ENCODE measurements around the gene LRRC9. TPM values are rescaled to one million over a fixed set of nuclear protein-coding genes. Genes with fewer than 3 reads are reported as not detected.

The LRRC9 gene
- total RNA-seq (ENCODE audit: unreplicated experiment): 1.3 TPM
- long read RNA-seq: 0 reads

- peaks cover 3% of the 10 kb centered on the region for H3K9me3 Mint-ChIP-seq (ENCODE audit: unreplicated experiment)
- H3K27ac Mint-ChIP-seq (ENCODE audit: unreplicated experiment): peak within 1 kb of the TSS; percentile 96
- peak; percentile 91 for DNase-seq
- H3K4me1 Mint-ChIP-seq (ENCODE audit: low read depth, unreplicated experiment): peaks cover 2% of the 10 kb centered on the region
- peak within 1 kb of the TSS; percentile 94 for H3K4me3 Mint-ChIP-seq (ENCODE audit: unreplicated experiment)
- no peaks in the 10 kb centered on the region for H3K36me3 Mint-ChIP-seq (ENCODE audit: unreplicated experiment)
- TF ChIP-seq CTCF (IDR thresholded peaks at IDR 0.05; ENCODE audit: partially characterized antibody, unreplicated experiment): no peak
- peaks cover 3% of the 10 kb centered on the region for H3K27me3 Mint-ChIP-seq (ENCODE audit: unreplicated experiment)
Measured at GRCh38 chr14:59919570-59920377, at the start of gene LRRC9. Gene LRRC9, plus strand, starts transcription at chr14:59920144.

DNA sequence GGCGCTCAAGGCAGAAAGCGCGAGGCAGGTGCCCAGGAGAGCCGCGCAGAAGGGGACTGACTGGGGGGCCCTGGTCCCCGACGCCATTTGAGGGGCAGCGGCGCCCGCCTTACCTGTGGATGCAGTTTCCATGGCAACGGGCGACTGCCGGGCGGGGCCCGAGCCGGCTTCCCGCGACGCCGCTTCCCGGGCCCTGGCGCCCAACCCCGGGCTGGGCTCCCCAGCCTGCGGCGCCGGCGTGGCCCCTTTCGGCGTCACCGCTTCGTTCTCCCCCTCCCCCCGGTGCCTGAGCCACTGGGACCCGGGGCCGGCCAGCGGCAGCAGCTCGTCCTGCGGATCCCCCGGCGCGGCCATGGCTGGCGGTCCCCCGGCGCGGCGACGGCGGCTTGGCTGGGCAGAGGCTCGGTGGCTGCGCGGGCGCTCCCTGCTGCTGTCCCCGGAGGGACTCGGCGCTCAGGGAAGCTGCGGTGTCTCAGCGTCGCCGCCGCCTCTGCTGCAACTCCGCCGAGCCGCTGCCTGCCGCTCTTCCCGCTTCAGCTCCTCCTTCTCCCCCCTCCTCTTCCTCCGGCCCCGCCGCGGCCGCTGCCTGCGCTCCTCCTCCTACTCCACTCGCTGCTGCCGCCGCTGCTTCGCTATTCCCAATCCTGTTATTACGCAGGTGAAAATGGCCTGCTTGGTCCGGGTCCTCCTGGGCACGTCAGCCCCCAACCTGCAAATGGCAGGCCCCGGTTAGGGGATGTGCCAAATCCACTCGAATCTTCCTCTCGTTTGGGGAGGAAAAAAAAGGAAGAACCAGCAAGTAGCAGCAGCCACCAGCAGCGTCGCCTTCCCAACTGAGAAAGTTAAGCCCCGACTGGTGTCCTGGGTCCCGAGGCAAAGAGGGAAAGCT, 49.4 kb upstream of the LRRC9 start, which contains the start of gene RTN1:
Gene RTN1 (minus strand): TSS at position 500 of the 889 bp plus-strand sequence. CDS start 146 bp downstream, at position 354.
- Mint-ChIP-seq H3K4me3 (ENCODE audit: unreplicated experiment) (peak within 1 kb of the TSS; percentile 97), H3K27ac (ENCODE audit: unreplicated experiment) (no peak within 1 kb of the TSS), H3K9me3 (ENCODE audit: unreplicated experiment) (peaks cover 1% of the 10 kb centered on the region), H3K36me3 (ENCODE audit: unreplicated experiment) (no peaks in the 10 kb centered on the region), H3K4me1 (ENCODE audit: low read depth, unreplicated experiment) (no peaks in the 10 kb centered on the region), H3K27me3 (ENCODE audit: unreplicated experiment) (peaks cover 8% of the 10 kb centered on the region)
- DNase-seq: peak; percentile 73
- no peak for TF ChIP-seq CTCF (IDR thresholded peaks at IDR 0.05; ENCODE audit: partially characterized antibody, unreplicated experiment)

GRCh38 chr14:59871166-59871495, 48.8 kb upstream of the LRRC9 start:
- no peaks in the 10 kb centered on the region for H3K4me1 Mint-ChIP-seq (ENCODE audit: low read depth, unreplicated experiment)
- peaks cover 8% of the 10 kb centered on the region for H3K27me3 Mint-ChIP-seq (ENCODE audit: unreplicated experiment)
- no peaks in the 10 kb centered on the region for H3K36me3 Mint-ChIP-seq (ENCODE audit: unreplicated experiment)
- H3K9me3 Mint-ChIP-seq (ENCODE audit: unreplicated experiment): peaks cover 1% of the 10 kb centered on the region
- no peak for DNase-seq
- no peak overlapping the region for H3K27ac Mint-ChIP-seq (ENCODE audit: unreplicated experiment)
- TF ChIP-seq CTCF (IDR thresholded peaks at IDR 0.05; ENCODE audit: partially characterized antibody, unreplicated experiment): no peak
- peak overlapping the region; percentile 97 for H3K4me3 Mint-ChIP-seq (ENCODE audit: unreplicated experiment)

- H3K27me3 Mint-ChIP-seq (ENCODE audit: unreplicated experiment): peaks cover 4% of the 10 kb centered on the region
- H3K9me3 Mint-ChIP-seq (ENCODE audit: unreplicated experiment): peaks cover 3% of the 10 kb centered on the region
- H3K36me3 Mint-ChIP-seq (ENCODE audit: unreplicated experiment): peaks cover 7% of the 10 kb centered on the region
- TF ChIP-seq CTCF (IDR thresholded peaks at IDR 0.05; ENCODE audit: partially characterized antibody, unreplicated experiment): peak; percentile 65
- no peak overlapping the region for H3K4me3 Mint-ChIP-seq (ENCODE audit: unreplicated experiment)
- no peak for DNase-seq
- no peaks in the 10 kb centered on the region for H3K4me1 Mint-ChIP-seq (ENCODE audit: low read depth, unreplicated experiment)
- H3K27ac Mint-ChIP-seq (ENCODE audit: unreplicated experiment): no peak overlapping the region
Measured at GRCh38 chr14:59882957-59883356, 37.0 kb upstream of the LRRC9 start.

Measured in glutamatergic neuron (in vitro differentiated cells).